Prostate gland (tissue), 2 donors: ENCODE measurements around the gene MAP3K6.

ENCODE experiments used
- CTCF ChIP-seq, 4 experiments: fragments of 200-600 bp in 2 of 4; fragments of 450-650 bp in 2 of 4; sonication (generic) in 2 of 4; IDR thresholded peaks; 1 replicate in 3 of 4; 2 replicates in 1 of 4; pipeline ENCODE4 v1.5.1; 2016 to 2019; ENCODE audit warnings: antibody characterized with exemption in 4 of 4, mild to moderate bottlenecking in 2 of 4, moderate library complexity in 2 of 4
- POLR2A ChIP-seq: fragments of 450-650 bp; IDR thresholded peaks from one replicate; pipeline ENCODE4 v1.6.1; 2016; ENCODE audit warnings: antibody characterized with exemption, mild to moderate bottlenecking
- POLR2AphosphoS5 ChIP-seq: sonication (generic); formaldehyde crosslinking; IDR thresholded peaks from one replicate; pipeline ENCODE4 v1.6.1; 2017; ENCODE audit warnings: antibody characterized with exemption

- TF ChIP-seq POLR2AphosphoS5 = no peak
- TF ChIP-seq POLR2A = no peak
- no peak for TF ChIP-seq CTCF (IDR thresholded peaks at IDR 0.05)
Measured at GRCh38 chr1:27339213-27339612, 27.5 kb downstream of the MAP3K6 start.
